Osteocyte (in vitro differentiated cells): ENCODE results near the gene HEYL. TPM values are rescaled to one million over a fixed set of nuclear protein-coding genes. Genes with fewer than 3 reads are reported as not detected.

Experiments used
- DNase-seq: peaks from one replicate; pipeline ENCODE4 v3.0.0; 2021; ENCODE audit warnings: mixed read lengths; ENCODE audit not compliant: unreplicated experiment; ENCODE audit errors: extremely low spot score
- H3K27ac Mint-ChIP-seq: one replicate; pipeline ENCODE4 v1.8.0; 2021; ENCODE audit warnings: mild to moderate bottlenecking, mixed read lengths; ENCODE audit not compliant: unreplicated experiment
- H3K27me3 Mint-ChIP-seq: one replicate; pipeline ENCODE4 v1.8.0; 2021; ENCODE audit warnings: mixed read lengths; ENCODE audit not compliant: unreplicated experiment
- H3K36me3 Mint-ChIP-seq: one replicate; pipeline ENCODE4 v1.8.0; 2021; ENCODE audit warnings: mixed read lengths; ENCODE audit not compliant: unreplicated experiment
- H3K4me1 Mint-ChIP-seq: one replicate; pipeline ENCODE4 v1.8.0; 2021; ENCODE audit warnings: mixed read lengths; ENCODE audit not compliant: unreplicated experiment
- H3K4me3 Mint-ChIP-seq: one replicate; pipeline ENCODE4 v1.8.0; 2021; ENCODE audit warnings: mild to moderate bottlenecking, moderate library complexity, mixed read lengths; ENCODE audit not compliant: unreplicated experiment
- H3K9me3 Mint-ChIP-seq: one replicate; pipeline ENCODE4 v1.8.0; 2021; ENCODE audit warnings: mixed read lengths; ENCODE audit not compliant: unreplicated experiment
- total RNA-seq: library from RNA; stranded (reverse); gene quantifications from 2 replicates; pipeline ENCODE4 v1.2.1, GENCODE V29; 2021
- TF ChIP-seq, protein P1 (sequence below): fragments of 200-600 bp; sonication (generic); IDR thresholded peaks from 2 replicates; pipeline ENCODE4 v1.5.0; 2021; ENCODE audit warnings: antibody characterized with exemption, mild to moderate bottlenecking, moderate library complexity

HEYL gene
- total RNA-seq, 1 donor from 2014 or later: 1.4 TPM

DNA sequence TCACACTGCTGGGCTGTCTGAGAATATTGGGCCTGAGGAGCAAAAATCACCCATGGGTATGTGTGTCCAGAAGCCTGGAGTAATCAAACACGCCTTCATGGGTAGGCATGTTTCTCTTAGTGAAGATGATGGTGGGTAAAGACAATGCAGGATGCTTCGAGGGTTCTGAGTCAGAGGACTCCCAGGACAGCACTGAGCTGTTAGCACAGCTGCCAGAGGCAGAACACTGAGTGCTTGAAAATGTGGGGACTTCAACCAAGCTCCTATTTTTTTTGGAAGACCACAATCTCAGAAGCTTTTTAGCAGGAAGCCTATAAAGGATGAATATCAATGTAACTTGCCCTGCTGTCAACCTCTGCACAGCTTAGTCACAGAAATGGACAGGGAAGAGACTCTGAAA is 40.4 kb upstream of the HEYL start:
- no peak for DNase-seq
- Mint-ChIP-seq H3K36me3 (no peaks in the 10 kb centered on the region), H3K27me3 (peaks cover 55% of the 10 kb centered on the region), H3K4me1 (peaks cover 4% of the 10 kb centered on the region), H3K4me3 (no peak overlapping the region), H3K27ac (no peak overlapping the region), H3K9me3 (no peaks in the 10 kb centered on the region)
- TF ChIP-seq, protein P1, sequence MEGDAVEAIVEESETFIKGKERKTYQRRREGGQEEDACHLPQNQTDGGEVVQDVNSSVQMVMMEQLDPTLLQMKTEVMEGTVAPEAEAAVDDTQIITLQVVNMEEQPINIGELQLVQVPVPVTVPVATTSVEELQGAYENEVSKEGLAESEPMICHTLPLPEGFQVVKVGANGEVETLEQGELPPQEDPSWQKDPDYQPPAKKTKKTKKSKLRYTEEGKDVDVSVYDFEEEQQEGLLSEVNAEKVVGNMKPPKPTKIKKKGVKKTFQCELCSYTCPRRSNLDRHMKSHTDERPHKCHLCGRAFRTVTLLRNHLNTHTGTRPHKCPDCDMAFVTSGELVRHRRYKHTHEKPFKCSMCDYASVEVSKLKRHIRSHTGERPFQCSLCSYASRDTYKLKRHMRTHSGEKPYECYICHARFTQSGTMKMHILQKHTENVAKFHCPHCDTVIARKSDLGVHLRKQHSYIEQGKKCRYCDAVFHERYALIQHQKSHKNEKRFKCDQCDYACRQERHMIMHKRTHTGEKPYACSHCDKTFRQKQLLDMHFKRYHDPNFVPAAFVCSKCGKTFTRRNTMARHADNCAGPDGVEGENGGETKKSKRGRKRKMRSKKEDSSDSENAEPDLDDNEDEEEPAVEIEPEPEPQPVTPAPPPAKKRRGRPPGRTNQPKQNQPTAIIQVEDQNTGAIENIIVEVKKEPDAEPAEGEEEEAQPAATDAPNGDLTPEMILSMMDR: no peak

DNA sequence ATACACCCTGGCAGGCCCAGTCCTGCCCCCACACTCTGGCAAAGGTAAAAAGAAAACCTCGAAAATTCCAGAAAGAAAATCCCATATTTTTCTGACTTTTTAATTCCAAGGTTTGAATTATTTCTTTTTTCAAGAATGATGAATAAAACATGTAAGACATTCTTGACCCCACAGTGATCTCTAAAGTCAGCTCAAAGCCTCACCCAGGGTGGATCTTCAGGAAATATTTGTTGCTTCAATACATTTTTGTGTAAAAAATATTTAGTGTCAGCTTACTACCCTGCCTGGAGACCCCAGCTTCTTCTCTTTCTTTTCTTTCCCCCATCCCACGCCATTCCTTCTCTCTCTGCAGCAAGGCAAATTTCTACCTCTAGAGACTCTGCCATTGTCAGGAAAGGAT is 39.4 kb upstream of the HEYL start:
- Mint-ChIP-seq H3K4me1 (peaks cover 4% of the 10 kb centered on the region), H3K27ac (no peak overlapping the region), H3K36me3 (no peaks in the 10 kb centered on the region), H3K9me3 (no peaks in the 10 kb centered on the region), H3K27me3 (peaks cover 52% of the 10 kb centered on the region), H3K4me3 (no peak overlapping the region)
- TF ChIP-seq, protein P1: no peak
- no peak for DNase-seq

DNA sequence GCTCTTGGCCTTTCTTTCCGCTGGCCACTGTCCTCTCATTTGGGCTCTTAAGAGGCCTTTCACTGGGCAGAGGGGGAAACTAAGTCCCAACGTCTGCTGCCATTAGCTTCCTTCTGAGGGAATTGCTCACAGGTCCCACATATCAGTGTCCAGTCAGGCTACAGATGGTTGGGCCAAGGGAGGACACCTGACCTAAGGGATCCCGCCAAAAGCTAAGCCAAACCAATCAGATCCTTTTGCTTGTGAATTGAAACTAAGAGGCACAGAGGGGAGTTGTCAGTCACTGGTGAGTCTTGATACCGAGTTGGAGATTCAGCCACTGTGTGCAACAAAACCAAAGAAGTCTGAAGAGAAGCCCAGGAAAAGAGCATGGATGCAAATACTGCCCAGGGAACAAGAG is 38.2 kb upstream of the HEYL start:
- Mint-ChIP-seq H3K4me1 (peaks cover 4% of the 10 kb centered on the region), H3K9me3 (no peaks in the 10 kb centered on the region), H3K36me3 (no peaks in the 10 kb centered on the region), H3K27me3 (peaks cover 48% of the 10 kb centered on the region), H3K4me3 (no peak overlapping the region), H3K27ac (no peak overlapping the region)
- TF ChIP-seq, protein P1: no peak
- no peak for DNase-seq

DNA sequence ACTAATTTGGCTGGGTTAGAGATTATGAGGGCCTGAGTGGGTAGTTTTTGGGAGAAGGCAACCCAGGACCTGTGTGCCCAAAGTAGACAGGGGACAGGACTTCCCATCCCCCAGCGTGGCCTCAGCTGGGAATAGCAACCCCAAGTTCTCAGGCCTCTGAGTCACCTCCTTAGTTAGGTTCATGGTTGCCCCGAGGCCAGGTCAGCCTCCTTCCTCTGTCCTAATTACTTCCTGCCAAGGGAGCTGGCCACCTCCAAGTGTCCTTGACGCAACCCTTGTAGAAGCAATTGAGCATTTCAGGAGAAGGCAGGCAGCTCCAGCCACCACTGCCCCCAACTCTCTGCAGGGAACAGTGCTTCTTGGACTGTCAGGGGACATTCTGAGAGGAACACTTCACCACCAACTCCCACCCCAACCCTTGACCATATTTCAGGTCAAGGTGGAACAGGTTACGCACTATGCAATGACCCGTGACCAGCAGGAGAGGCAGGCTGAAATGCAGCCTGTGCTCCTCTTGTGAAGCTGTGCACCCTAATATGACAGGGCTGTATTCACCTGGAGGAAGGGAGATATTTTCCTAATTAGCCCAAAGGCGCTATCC is 37.6 kb upstream of the HEYL start:
- no peak for DNase-seq
- Mint-ChIP-seq H3K27me3 (peaks cover 47% of the 10 kb centered on the region), H3K36me3 (no peaks in the 10 kb centered on the region), H3K4me1 (peaks cover 8% of the 10 kb centered on the region), H3K4me3 (no peak overlapping the region), H3K9me3 (no peaks in the 10 kb centered on the region), H3K27ac (no peak overlapping the region)
- TF ChIP-seq, protein P1: no peak

DNA sequence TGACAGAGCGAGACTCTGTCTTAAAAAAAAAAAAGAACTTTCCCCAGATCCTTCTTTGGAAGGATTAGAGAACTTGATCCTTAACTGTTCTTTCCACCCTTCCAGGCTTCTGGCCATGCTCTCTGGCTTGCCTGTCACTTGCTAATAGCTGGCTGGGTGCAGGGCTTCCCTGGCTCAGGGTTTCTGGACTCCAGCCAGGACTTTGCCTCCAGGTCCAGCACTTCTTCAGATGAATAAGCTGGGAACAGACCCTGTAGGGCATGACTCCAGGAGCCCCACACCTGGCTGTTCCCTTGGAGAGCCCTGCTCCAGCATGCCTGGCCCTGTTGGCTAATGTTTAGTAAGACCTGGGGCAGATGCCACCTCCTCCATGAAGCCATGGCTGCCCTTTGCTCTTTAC is 35.8 kb upstream of the HEYL start:
- Mint-ChIP-seq H3K4me1 (peaks cover 8% of the 10 kb centered on the region), H3K27me3 (peaks cover 39% of the 10 kb centered on the region), H3K36me3 (no peaks in the 10 kb centered on the region), H3K27ac (no peak overlapping the region), H3K4me3 (no peak overlapping the region), H3K9me3 (no peaks in the 10 kb centered on the region)
- TF ChIP-seq, protein P1: no peak
- no peak for DNase-seq
